GM19395 (cell line): ENCODE data around the gene PCDHB12.
"Not testable (repeated sequence)": the region's sequence is repeated elsewhere in the genome, so short reads cannot be mapped to it uniquely, and the experiment has no call there.

Experiments used
- ATAC-seq: cut with Tn5 transposase; IDR thresholded peaks from one replicate; pipeline ENCODE4 v1.9.1; 2021; ENCODE audit warnings: mild to moderate bottlenecking, moderate library complexity; ENCODE audit not compliant: unreplicated experiment

PCDHB12 gene

DNA sequence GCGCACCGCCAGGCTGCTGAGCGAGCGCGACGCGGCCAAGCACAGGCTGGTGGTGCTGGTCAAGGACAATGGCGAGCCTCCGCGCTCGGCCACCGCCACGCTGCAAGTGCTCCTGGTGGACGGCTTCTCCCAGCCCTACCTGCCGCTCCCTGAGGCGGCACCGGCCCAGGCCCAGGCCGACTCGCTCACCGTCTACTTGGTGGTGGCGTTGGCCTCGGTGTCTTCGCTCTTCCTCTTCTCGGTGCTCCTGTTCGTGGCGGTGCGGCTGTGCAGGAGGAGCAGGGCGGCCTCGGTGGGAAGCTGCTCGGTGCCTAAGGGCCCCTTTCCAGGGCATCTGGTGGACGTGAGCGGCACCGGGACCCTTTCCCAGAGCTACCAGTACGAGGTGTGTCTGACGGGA, 6.9 kb upstream of the PCDHB12 start:
- not testable (repeated sequence) for ATAC-seq

DNA sequence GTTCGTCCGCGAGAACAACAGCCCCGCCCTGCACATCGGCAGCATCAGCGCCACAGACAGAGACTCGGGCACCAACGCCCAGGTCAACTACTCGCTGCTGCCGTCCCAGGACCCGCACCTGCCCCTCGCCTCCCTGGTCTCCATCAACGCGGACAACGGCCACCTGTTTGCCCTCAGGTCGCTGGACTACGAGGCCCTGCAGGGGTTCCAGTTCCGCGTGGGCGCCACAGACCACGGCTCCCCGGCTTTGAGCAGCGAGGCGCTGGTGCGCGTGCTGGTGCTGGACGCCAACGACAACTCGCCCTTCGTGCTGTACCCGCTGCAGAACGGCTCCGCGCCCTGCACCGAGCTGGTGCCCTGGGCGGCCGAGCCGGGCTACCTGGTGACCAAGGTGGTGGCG, 1.8 kb downstream of the PCDHB12 start:
- ATAC-seq, result not testable (repeated sequence)

DNA sequence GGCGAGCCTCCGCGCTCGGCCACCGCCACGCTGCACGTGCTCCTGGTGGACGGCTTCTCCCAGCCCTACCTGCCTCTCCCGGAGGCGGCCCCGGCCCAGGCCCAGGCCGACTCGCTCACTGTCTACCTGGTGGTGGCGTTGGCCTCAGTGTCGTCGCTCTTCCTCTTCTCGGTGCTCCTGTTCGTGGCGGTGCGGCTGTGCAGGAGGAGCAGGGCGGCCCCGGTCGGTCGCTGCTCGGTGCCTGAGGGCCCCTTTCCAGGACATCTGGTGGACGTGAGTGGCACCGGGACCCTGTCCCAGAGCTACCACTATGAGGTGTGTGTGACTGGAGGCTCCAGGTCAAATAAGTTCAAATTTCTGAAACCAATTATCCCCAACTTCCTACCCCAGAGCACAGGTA, 2.3 kb downstream of the PCDHB12 start:
- not testable (repeated sequence) for ATAC-seq

DNA sequence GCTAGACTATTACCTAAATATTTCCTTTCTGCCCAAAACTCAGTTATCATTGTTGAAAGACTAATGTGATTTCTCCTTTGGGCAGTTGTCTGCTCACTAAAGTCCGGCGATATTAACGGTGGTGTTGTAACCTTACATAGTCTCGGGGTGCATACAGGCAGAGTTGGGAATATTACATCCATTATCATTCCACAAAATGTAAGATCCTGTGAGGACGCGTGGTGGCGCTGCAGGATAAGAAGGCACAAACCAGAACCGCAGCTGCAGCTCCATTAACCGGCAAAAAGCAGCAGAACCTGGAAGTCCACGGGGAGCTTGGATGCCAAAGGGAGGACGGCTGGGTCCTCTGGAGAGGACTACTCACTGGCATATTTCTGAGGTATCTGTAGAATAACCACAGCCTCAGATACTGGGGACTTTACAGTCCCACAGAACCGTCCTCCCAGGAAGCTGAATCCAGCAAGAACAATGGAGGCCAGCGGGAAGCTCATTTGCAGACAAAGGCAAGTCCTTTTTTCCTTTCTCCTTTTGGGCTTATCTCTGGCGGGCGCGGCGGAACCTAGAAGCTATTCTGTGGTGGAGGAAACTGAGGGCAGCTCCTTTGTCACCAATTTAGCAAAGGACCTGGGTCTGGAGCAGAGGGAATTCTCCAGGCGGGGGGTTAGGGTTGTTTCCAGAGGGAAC, 5.3 kb downstream of the PCDHB12 start, which contains the start of gene PCDHB13:
PCDHB13 (plus strand) TSS at position 264 of the 684 bp plus-strand sequence; CDS start at position 469, 205 bp downstream.
- ATAC-seq, result not testable (repeated sequence)

DNA sequence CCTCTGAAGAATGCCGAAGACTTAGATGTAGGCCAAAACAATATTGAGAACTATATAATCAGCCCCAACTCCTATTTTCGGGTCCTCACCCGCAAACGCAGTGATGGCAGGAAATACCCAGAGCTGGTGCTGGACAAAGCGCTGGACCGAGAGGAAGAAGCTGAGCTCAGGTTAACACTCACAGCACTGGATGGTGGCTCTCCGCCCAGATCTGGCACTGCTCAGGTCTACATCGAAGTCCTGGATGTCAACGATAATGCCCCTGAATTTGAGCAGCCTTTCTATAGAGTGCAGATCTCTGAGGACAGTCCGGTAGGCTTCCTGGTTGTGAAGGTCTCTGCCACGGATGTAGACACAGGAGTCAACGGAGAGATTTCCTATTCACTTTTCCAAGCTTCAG, 6.1 kb downstream of the PCDHB12 start:
- not testable (repeated sequence) for ATAC-seq

DNA sequence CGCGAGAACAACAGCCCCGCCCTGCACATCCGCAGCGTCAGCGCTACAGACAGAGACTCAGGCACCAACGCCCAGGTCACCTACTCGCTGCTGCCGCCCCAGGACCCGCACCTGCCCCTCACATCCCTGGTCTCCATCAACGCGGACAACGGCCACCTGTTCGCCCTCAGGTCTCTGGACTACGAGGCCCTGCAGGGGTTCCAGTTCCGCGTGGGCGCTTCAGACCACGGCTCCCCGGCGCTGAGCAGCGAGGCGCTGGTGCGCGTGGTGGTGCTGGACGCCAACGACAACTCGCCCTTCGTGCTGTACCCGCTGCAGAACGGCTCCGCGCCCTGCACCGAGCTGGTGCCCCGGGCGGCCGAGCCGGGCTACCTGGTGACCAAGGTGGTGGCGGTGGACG, 7.0 kb downstream of the PCDHB12 start:
- ATAC-seq, result not testable (repeated sequence)

DNA sequence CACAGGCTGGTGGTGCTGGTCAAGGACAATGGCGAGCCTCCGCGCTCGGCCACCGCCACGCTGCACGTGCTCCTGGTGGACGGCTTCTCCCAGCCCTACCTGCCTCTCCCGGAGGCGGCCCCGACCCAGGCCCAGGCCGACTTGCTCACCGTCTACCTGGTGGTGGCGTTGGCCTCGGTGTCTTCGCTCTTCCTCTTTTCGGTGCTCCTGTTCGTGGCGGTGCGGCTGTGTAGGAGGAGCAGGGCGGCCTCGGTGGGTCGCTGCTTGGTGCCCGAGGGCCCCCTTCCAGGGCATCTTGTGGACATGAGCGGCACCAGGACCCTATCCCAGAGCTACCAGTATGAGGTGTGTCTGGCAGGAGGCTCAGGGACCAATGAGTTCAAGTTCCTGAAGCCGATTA, 7.5 kb downstream of the PCDHB12 start:
- not testable (repeated sequence) for ATAC-seq

DNA sequence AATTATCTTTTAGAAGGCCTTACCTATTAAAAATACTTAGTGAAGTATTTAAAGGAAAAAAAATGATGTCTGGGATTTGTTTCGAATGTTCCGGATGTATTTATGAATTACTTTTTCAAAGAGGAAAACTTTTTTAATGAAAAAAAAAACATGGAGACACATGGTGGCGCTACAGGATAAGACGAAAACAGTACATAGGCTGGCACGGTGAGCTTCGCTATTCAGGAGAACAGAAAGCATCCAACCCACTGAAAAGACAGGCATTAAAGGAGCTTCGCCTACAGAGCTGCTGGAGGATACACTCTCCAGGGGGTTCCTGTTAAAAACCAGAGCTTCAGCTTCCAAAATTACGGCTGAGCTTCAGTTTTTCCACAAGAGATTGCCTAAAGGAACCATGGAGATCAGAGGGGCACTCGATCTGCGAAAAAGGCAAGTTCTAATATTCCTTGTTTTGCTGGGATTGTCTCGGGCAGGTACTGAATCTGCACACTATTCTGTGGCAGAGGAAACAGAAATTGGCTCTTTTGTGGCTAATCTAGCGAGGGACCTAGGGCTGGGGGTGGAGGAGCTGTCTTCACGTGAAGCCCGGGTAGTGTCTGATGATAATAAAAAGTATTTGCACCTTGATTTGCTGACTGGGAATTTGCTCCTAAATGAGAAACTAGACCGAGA, 14.7 kb downstream of the PCDHB12 start, which contains the start of gene PCDHB14:
PCDHB14 (plus strand) TSS at position 232 of the 672 bp plus-strand sequence; CDS start at position 395, 163 bp downstream.
- no peak for ATAC-seq

DNA sequence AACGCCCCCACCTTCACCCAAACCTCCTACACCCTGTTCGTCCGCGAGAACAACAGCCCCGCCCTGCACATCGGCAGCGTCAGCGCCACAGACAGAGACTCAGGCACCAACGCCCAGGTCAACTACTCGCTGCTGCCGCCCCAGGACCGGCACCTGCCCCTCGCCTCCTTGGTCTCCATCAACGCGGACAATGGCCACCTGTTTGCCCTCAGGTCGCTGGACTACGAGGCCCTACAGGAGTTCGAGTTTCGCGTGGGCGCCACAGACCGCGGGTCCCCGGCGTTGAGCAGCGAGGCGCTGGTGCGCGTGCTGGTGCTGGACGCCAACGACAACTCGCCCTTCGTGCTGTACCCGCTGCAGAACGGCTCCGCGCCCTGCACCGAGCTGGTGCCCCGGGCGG, 16.3 kb downstream of the PCDHB12 start:
- ATAC-seq, result not testable (repeated sequence)

DNA sequence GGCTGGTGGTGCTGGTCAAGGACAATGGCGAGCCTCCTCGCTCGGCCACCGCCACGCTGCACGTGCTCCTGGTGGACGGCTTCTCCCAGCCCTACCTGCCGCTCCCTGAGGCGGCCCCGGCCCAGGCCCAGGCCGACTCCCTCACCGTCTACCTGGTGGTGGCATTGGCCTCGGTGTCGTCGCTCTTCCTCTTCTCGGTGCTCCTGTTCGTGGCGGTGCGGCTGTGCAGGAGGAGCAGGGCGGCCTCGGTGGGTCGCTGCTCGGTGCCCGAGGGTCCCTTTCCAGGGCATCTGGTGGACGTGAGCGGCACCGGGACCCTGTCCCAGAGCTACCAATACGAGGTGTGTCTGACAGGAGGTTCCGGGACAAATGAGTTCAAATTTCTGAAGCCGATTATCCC, 16.9 kb downstream of the PCDHB12 start:
- ATAC-seq, result not testable (repeated sequence)

DNA sequence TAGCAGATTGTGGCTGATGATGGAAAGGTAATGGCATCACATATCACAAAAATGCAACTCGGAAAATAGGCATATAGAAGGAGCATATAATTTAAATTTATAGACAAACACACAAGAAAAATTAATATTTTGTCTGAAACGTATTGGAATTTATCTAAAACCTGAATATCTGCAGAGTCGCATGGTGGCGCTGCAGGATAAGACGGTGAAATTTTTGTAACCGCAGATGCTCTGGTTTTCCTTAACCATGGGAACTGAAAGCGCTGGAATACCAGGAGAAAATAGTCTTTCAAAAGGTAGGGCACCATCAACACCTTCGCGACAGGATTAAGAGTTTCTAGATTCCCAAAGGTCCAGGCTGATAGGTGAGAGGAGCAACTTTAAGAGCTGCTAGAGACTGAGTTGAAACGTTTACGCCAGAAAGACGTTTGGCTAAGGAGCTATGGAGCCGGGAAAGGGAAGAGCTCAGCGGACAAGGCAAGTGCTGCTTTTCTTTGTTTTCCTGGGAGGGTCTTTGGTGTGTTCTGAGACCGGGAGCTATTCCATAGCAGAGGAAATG, 25.7 kb downstream of the PCDHB12 start:
- no peak for ATAC-seq

DNA sequence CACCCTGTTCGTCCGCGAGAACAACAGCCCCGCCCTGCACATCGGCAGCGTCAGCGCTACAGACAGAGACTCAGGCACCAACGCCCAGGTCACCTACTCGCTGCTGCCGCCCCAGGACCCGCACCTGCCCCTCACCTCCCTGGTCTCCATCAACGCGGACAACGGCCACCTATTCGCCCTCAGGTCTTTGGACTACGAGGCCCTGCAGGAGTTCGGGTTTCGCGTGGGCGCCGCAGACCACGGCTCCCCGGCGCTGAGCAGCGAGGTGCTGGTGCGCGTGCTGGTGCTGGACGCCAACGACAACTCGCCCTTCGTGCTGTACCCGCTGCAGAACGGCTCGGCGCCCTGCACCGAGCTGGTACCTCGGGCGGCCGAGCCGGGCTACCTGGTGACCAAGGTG, 27.4 kb downstream of the PCDHB12 start:
- not testable (repeated sequence) for ATAC-seq

DNA sequence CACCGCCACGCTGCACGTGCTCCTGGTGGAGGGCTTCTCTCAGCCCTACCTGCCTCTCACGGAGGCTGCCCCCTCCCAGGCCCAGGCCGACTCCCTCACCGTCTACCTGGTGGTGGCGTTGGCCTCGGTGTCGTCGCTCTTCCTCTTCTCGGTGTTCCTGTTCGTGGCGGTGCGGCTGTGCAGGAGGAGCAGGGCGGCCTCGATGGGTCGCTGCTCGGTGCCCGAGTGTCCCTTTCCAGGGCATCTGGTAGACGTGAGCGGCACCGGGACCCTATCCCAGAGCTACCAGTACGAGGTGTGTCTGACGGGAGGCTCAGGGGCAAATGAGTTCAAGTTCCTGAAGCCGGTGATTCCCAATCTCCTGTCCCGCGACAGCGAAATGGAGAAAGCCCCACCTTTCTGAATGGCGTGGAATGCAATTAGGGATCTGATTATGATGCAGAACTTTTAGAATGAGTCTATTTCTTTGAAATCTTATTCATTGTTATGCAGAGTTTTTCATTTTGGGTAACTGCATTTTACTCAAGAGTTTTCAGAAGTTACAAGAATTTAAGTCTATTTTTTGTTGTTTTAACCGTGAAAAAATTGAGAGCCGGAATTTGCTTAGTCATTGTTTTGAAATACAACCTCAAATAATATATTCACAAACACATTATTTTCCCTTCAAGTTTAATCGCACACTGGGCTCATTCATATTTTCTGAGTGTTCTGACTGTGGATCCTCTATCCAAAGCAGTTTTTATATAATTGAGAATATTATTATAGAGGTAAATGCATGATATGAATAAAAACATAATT, 28.2 kb downstream of the PCDHB12 start:
- no peak for ATAC-seq

DNA sequence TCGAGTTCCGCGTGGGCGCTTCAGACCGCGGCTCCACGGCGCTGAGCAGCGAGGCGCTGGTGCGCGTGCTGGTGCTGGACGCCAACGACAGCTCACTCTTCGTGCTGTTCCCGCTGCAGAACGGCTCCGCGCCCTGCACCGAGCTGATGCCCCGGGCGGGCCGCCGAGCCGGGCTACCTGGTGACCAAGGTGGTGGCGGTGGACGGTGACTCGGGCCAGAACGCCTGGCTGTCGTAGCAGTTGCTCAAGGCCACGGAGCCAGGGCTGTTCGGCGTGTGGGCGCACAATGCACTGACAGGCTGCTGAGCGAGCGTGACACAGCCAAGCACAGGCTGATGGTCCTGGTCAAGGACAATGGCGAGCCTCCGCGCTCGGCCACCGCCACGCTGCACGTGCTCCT, 33.0 kb downstream of the PCDHB12 start:
- ATAC-seq, result no peak

DNA sequence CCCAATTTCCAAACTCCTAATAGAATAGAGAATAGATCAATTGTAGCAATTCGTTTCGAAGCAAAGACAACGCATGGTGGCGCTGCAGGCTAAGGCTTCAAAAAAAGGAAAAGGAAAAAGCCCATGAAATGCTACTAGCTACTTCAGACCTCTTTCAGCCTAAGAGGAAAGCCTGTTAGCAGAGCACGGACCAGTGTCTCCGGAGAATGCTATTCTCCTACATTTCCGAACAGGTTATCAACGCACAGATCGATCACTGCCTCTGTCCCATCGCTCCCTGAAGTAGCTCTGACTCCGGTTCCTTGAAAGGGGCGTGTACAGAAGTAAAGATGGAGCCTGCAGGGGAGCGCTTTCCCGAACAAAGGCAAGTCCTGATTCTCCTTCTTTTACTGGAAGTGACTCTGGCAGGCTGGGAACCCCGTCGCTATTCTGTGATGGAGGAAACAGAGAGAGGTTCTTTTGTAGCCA, 36.8 kb downstream of the PCDHB12 start, which contains the start of gene PCDHB15:
PCDHB15 (plus strand) TSS at position 146 of the 468 bp plus-strand sequence; CDS start at position 330, 184 bp downstream.
- no peak for ATAC-seq

DNA sequence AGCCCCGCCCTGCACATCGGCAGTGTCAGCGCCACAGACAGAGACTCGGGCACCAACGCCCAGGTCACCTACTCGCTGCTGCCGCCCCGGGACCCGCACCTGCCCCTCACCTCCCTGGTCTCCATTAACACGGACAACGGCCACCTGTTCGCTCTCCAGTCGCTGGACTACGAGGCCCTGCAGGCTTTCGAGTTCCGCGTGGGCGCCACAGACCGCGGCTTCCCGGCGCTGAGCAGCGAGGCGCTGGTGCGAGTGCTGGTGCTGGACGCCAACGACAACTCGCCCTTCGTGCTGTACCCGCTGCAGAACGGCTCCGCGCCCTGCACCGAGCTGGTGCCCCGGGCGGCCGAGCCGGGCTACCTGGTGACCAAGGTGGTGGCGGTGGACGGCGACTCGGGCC, 38.5 kb downstream of the PCDHB12 start:
- ATAC-seq, result not testable (repeated sequence)

DNA sequence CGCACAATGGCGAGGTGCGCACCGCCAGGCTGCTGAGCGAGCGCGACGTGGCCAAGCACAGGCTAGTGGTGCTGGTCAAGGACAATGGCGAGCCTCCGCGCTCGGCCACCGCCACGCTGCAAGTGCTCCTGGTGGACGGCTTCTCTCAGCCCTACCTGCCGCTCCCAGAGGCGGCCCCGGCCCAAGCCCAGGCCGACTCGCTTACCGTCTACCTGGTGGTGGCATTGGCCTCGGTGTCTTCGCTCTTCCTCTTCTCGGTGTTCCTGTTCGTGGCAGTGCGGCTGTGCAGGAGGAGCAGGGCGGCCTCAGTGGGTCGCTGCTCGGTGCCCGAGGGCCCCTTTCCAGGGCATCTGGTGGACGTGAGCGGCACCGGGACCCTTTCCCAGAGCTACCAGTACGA, 38.9 kb downstream of the PCDHB12 start:
- ATAC-seq, result not testable (repeated sequence)

DNA sequence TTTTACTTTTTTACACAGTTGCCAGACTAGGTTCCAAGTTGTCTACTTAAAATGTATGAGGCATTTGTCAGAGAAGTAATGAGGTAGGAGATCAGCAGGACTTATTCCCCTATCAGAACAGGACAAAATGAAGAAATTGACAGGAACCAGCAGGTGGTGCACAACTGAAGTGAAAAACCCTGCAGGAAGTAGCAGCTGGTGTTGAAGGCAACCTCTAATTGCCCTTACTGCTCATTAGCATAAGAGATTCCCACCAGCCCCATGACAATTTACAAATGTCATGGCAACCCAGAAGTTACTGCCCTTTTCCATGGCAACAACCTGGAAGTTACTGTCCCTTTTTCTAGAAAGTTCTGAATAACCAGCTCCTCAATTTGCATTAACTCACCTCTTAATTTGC, 42.1 kb downstream of the PCDHB12 start:
- no peak for ATAC-seq

DNA sequence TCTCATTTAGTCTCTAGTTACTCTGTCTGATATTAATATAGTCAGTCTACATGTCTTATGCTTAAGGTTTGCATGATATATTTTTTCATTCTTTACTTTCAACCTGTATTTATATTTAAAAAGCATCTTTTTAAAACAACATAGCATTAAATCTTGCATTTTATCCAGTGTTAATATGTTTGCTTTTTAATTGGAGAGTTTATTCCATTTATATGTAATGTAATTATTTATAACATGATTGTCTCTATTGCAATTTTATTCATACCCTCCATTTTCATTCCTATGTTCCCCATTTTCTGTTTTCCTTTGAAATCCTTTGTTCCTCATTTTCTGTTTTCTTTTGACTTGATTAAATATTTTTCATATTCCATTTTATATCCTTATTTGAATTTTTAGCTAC, 49.9 kb downstream of the PCDHB12 start:
- ATAC-seq, result no peak

DNA sequence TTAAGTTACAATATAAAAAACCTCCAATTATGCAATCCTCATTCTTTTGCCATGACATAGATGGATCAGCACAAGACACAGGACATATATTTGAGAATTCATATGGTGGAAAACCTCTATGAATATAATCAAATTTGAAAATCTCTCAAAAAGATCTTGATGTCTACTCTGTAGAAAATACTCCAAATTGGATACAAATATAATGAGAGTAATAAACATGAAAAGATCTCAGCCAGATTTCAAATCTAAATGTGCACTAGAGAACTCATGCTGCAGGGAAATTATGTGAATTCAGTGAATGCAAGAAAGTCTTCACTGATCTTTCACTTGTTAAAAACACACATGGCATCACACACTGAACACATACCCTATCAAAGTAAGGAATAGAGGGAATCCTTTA, 50.4 kb downstream of the PCDHB12 start:
- ATAC-seq, result no peak
